H1 (cell line): ENCODE results near the gene SPDYE6. TPM values are rescaled to one million over a fixed set of nuclear protein-coding genes. Genes with fewer than 3 reads are reported as not detected.

Source experiments
- CTCF ChIA-PET: fragments of 300-600 bp; sonication (Branson Sonifier 250); formaldehyde crosslinking; loops from one replicate; lab custom pipeline; 2021; ENCODE audit not compliant: partially characterized antibody; lab: Charles Lee
- POLR2A ChIA-PET: fragments of 300-600 bp; sonication (Branson Sonifier 250); formaldehyde crosslinking; loops from one replicate; lab custom pipeline; 2021; ENCODE audit warnings: inconsistent platforms; ENCODE audit not compliant: partially characterized antibody; lab: Charles Lee
- DNase-seq, 2 experiments: peaks; one replicate each; pipeline versions ENCODE4 v3.0.0 to v3.0.0-alpha.2; 2010 to 2022; ENCODE audit warnings: low spot score in 2 of 2, low read depth in 1 of 2, mixed read lengths in 1 of 2
- FAIRE-seq: peaks from 2 replicates; lab custom pipeline; 2011; peaks lifted over from hg19 to GRCh38; lab: Jason Lieb, UNC
- H2AFZ ChIP-seq: 2 replicates; pipeline ENCODE4 v1.8.1; 2012; ENCODE audit warnings: low read length, inconsistent platforms
- H2AK5ac ChIP-seq: 2 replicates; pipeline ENCODE4 v1.6.1; 2013; ENCODE audit warnings: low read depth, low read length
- H2BK120ac ChIP-seq: replicated peaks from 2 replicates; pipeline ENCODE3; 2013; ENCODE audit warnings: low read depth, low read length, inconsistent platforms
- H2BK12ac ChIP-seq: 2 replicates; pipeline ENCODE4 v1.6.1; 2013; ENCODE audit warnings: low read depth, low read length
- H2BK15ac ChIP-seq: 2 replicates; pipeline ENCODE4 v1.6.1; 2013; ENCODE audit warnings: low read length
- H2BK20ac ChIP-seq: 2 replicates; pipeline ENCODE4 v1.6.1; 2013; ENCODE audit warnings: low read length
- H2BK5ac ChIP-seq: 2 replicates; pipeline ENCODE4 v1.6.1; 2013; ENCODE audit warnings: low read depth, low read length
- H3K14ac ChIP-seq: 2 replicates; pipeline ENCODE4 v1.6.1; 2013; ENCODE audit warnings: inconsistent platforms; ENCODE audit not compliant: insufficient read length
- H3K18ac ChIP-seq: 2 replicates; pipeline ENCODE4 v1.6.1; 2013; ENCODE audit warnings: low read length; ENCODE audit errors: extremely low read depth
- H3K23ac ChIP-seq: 2 replicates; pipeline ENCODE4 v1.6.1; 2013; ENCODE audit warnings: inconsistent platforms; ENCODE audit not compliant: insufficient read length
- H3K23me2 ChIP-seq: 2 replicates; pipeline ENCODE4 v1.6.1; 2013; ENCODE audit warnings: low read depth, low read length
- H3K27ac ChIP-seq: 2 replicates; pipeline ENCODE4 v1.6.1; 2011; ENCODE audit warnings: low read depth, low read length, inconsistent platforms
- H3K27me3 ChIP-seq, 4 experiments: replicated peaks in 1 of 4; 1 replicate in 1 of 4; 2 replicates in 3 of 4; pipeline versions ENCODE4 v1.6.1 to v1.8.1; 2011 to 2013; ENCODE audit warnings: low read length in 3 of 4, mild to moderate bottlenecking in 3 of 4, inconsistent platforms in 2 of 4, mixed read lengths in 2 of 4, moderate library complexity in 1 of 4; ENCODE audit not compliant: control insufficient read depth in 3 of 4, insufficient read depth in 3 of 4; ENCODE audit errors: extremely low read depth in 1 of 4
- H3K36me3 ChIP-seq, 4 experiments: 2 replicates each; pipeline versions ENCODE4 v1.6.1 to v1.8.1; 2011 to 2013; ENCODE audit warnings: mild to moderate bottlenecking in 4 of 4, low read length in 3 of 4, moderate library complexity in 2 of 4, control low read depth in 1 of 4, inconsistent platforms in 1 of 4; ENCODE audit not compliant: insufficient read depth in 4 of 4, control insufficient read depth in 2 of 4
- H3K4ac ChIP-seq: replicated peaks from 2 replicates; pipeline ENCODE3; 2013; ENCODE audit warnings: low read length, low read depth, mixed read lengths, inconsistent platforms; ENCODE audit not compliant: insufficient read length
- H3K4me1 ChIP-seq, 4 experiments: replicated peaks in 1 of 4; 1 replicate in 1 of 4; 2 replicates in 3 of 4; pipeline versions ENCODE4 v1.6.1 to v1.8.1; 2011 to 2013; ENCODE audit warnings: low read length in 3 of 4, inconsistent platforms in 2 of 4, mixed read lengths in 1 of 4; ENCODE audit not compliant: insufficient read depth in 4 of 4, control insufficient read depth in 3 of 4
- H3K4me2 ChIP-seq, 2 experiments: 2 replicates each; pipeline versions ENCODE4 v1.6.1 to v1.8.1; 2011 to 2013; ENCODE audit warnings: low read depth in 2 of 2, low read length in 2 of 2, control low read depth in 1 of 2, inconsistent platforms in 1 of 2, mild to moderate bottlenecking in 1 of 2; ENCODE audit not compliant: insufficient read depth in 1 of 2
- H3K4me3 ChIP-seq, 4 experiments: fragments of 200-600, 300-600 bp in 1 of 4; sonication (generic), shearing (Covaris generic), sonication (Bioruptor Twin) in 1 of 4; 2 replicates each; pipeline versions ENCODE4 v1.5.1 to v1.8.1; 2011 to 2016; ENCODE audit warnings: low read length in 4 of 4, low read depth in 3 of 4, control low read depth in 2 of 4, inconsistent platforms in 2 of 4, mild to moderate bottlenecking in 2 of 4, mixed read lengths in 1 of 4, moderate library complexity in 1 of 4; ENCODE audit not compliant: insufficient read depth in 2 of 4; ENCODE audit errors: extremely low read depth in 1 of 4
- H3K56ac ChIP-seq: replicated peaks from 2 replicates; pipeline ENCODE3; 2013; ENCODE audit warnings: low read depth, mild to moderate bottlenecking, mixed read lengths, low read length, inconsistent platforms; ENCODE audit not compliant: insufficient read length
- H3K79me1 ChIP-seq: 2 replicates; pipeline ENCODE4 v1.6.1; 2013; ENCODE audit warnings: low read depth, low read length, control low read depth
- H3K79me2 ChIP-seq, 2 experiments: 2 replicates each; pipeline versions ENCODE4 v1.6.1 to v1.8.1; 2012 to 2013; ENCODE audit warnings: low read length in 2 of 2, mild to moderate bottlenecking in 2 of 2, inconsistent platforms in 1 of 2; ENCODE audit not compliant: insufficient read depth in 2 of 2, control insufficient read depth in 1 of 2
- H3K9ac ChIP-seq, 4 experiments: replicated peaks in 1 of 4; 1 replicate in 1 of 4; 2 replicates in 3 of 4; pipeline versions ENCODE4 v1.6.1 to v1.8.1; 2011 to 2013; ENCODE audit warnings: low read depth in 3 of 4, low read length in 3 of 4, control low read depth in 2 of 4, mild to moderate bottlenecking in 2 of 4, moderate library complexity in 2 of 4, inconsistent platforms in 1 of 4; ENCODE audit errors: extremely low read depth in 1 of 4
- H3K9me3 ChIP-seq, 2 experiments: 2 replicates each; pipeline versions ENCODE4 v1.6.1 to v1.8.1; 2012 to 2013; ENCODE audit warnings: mild to moderate bottlenecking in 2 of 2, moderate library complexity in 2 of 2, control low read depth in 1 of 2, inconsistent platforms in 1 of 2, low read depth in 1 of 2, low read length in 1 of 2, mixed read lengths in 1 of 2; ENCODE audit not compliant: insufficient read depth in 2 of 2
- H4K20me1 ChIP-seq, 2 experiments: replicated peaks in 1 of 2; 2 replicates each; pipeline versions ENCODE3 to v1.8.1; 2011 to 2013; ENCODE audit warnings: inconsistent platforms in 2 of 2, low read length in 2 of 2, mild to moderate bottlenecking in 1 of 2; ENCODE audit not compliant: insufficient read depth in 2 of 2, control insufficient read depth in 1 of 2
- H4K5ac ChIP-seq: 2 replicates; pipeline ENCODE4 v1.6.1; 2013; ENCODE audit warnings: low read length, low read depth, mixed read lengths, inconsistent platforms; ENCODE audit not compliant: insufficient read length
- H4K8ac ChIP-seq: 2 replicates; pipeline ENCODE4 v1.8.0; 2013; ENCODE audit warnings: mild to moderate bottlenecking, moderate library complexity, low read length, inconsistent platforms; ENCODE audit not compliant: insufficient read depth; ENCODE audit errors: extremely low read depth
- H4K91ac ChIP-seq: replicated peaks from 2 replicates; pipeline ENCODE3; 2013; ENCODE audit warnings: low read length, mixed read lengths, inconsistent platforms; ENCODE audit not compliant: insufficient read length
- ASH2L ChIP-seq: fragments of 200-600, 300-600 bp; sonication (generic); IDR thresholded peaks from one replicate; pipeline ENCODE4 v1.7.1; 2017; ENCODE audit warnings: low read length
- BCL11A ChIP-seq, 2 experiments: IDR thresholded peaks; one replicate each; pipeline ENCODE4 v1.6.1; 2011; ENCODE audit warnings: low read depth in 2 of 2, low read length in 2 of 2, mild to moderate bottlenecking in 2 of 2
- SUZ12 ChIP-seq: fragments of 200-600 bp; sonication (generic); IDR thresholded peaks from 2 replicates; pipeline ENCODE4 v1.6.1; 2012; ENCODE audit warnings: mild to moderate bottlenecking, inconsistent platforms, low read length, moderate library complexity, mixed read lengths
- WGBS, 2 experiments: shearing (Covaris generic) in 1 of 2; methylation state at CpG; one replicate each; pipeline versions ENCODE4 v1.1.6 to v1.1.7; 2013 to 2015; ENCODE audit warnings: low lambda C conversion rate in 2 of 2, mixed read lengths in 2 of 2, inconsistent platforms in 1 of 2, low coverage in 1 of 2, missing lambda C conversion rate in 1 of 2; ENCODE audit not compliant: insufficient replicate concordance in 2 of 2, insufficient coverage in 1 of 2, insufficient read length in 1 of 2; ENCODE audit errors: extremely low coverage in 1 of 2, missing lambda C conversion rate in 1 of 2; 5-methylcytosine and 5-hydroxymethylcytosine counted together
- polyA plus RNA-seq, 7 experiments: library from polyadenylated mRNA; depleted of rRNA in 3 of 7; stranded (reverse) in 5 of 7; unstranded in 2 of 7; fragments of >200 nt in 5 of 7; fragments of 200-250 nt in 2 of 7; gene quantifications; 1 replicate in 5 of 7; 2 replicates in 1 of 7; 4 replicates in 1 of 7; pipeline versions ENCODE4 v1.2.1 to v1.2.3, GENCODE V29; 2011 to 2013; ENCODE audit warnings: missing spikeins in 2 of 7, mixed read lengths in 2 of 7
- total RNA-seq: library from RNA; stranded (reverse); fragmentation: NEBNext Ultra II Directional; extraction: Animal tissue kit (Norgen Biotek cat#: 25700); gene quantifications from 2 replicates; pipeline ENCODE4 v1.2.1, GENCODE V29; 2021

SPDYE6 gene
- total and polyA plus RNA-seq, 2 of the 8 experiments (the other 6 are each of a cell fraction or from before 2014, with no cell fraction given), result not detected

DNA sequence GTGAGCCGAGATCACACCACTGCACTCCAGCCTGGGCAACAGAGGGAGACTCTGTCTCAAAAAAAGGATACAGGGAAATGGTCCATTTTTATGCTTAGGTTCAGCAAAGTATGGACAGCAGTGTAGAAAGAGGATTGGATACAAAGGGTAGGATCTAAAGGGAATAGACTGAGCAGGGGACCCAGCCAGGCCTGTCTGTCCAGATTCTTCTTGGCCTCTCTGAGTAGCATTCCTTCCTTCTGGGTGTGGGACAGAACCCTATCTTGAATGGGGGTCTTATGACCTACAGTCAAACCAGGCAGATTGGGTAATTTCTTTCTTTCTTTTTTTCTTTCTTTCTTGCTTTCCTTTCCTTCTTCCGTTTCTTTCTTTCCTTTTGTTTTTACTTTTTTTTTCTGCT, 43.9 kb downstream of the SPDYE6 start:
- no peaks in the 10 kb centered on the region for H3K27me3 ChIP-seq

More for the DNA sequence above, 43.9 kb downstream of the SPDYE6 start:
- no peak overlapping the region for H3K56ac ChIP-seq
- no peak overlapping the region for H3K14ac ChIP-seq
- CTCF ChIA-PET, result interaction anchor here (0.7 to 12.9 kb wide), 6 partner anchors 7 to 599 kb away, joined by 3 to 134 read pairs (median 3); no protein-coding TSS in a partner anchor
- no peak overlapping the region for H3K4me3 ChIP-seq
- H2BK20ac ChIP-seq, result no peak overlapping the region
- H2BK120ac ChIP-seq, result no peak overlapping the region
- H3K4me1 ChIP-seq, result peaks cover 2 to 6% (median 4%) of the 10 kb centered on the region in 4 experiments
- H2AFZ ChIP-seq, result no peak overlapping the region
- no peak overlapping the region for H3K4me2 ChIP-seq
- WGBS, 2 experiments, result 83% methylated on average over 2 of the region's 2 CpGs; no CpG with 5 or more reads in 1 of the 2 experiments
- H4K91ac ChIP-seq, result no peak overlapping the region
- no peaks in the 10 kb centered on the region; a peak in 1 of 4 replicates for H3K79me2 ChIP-seq
- H3K36me3 ChIP-seq, result peaks cover 2 to 5% (median 4%) of the 10 kb centered on the region in 4 experiments; a peak in 3 of 8 replicates
- DNase-seq (no peak), FAIRE-seq (no peak)
- H4K5ac ChIP-seq, result no peak overlapping the region
- no peak overlapping the region for H3K18ac ChIP-seq
- no peak overlapping the region for H2BK12ac ChIP-seq
- POLR2A ChIA-PET, result no interaction called here
- no peak overlapping the region for H3K23ac ChIP-seq
- TF ChIP-seq SUZ12 (no peak), BCL11A (IDR thresholded peaks at IDR 0.05; ENCODE audit: low read depth in 2 of 2, low read length in 2 of 2) (no peak), ASH2L (no peak)
- no peak overlapping the region for H4K8ac ChIP-seq
- H3K23me2 ChIP-seq, result no peaks in the 10 kb centered on the region
- H3K9ac ChIP-seq, result no peak overlapping the region
- no peaks in the 10 kb centered on the region for H3K9me3 ChIP-seq
- no peaks in the 10 kb centered on the region for H4K20me1 ChIP-seq
- H3K27ac ChIP-seq, result no peak overlapping the region
- H2AK5ac ChIP-seq, result no peak overlapping the region
- H3K79me1 ChIP-seq, result no peaks in the 10 kb centered on the region
- no peak overlapping the region for H2BK5ac ChIP-seq
- H2BK15ac ChIP-seq, result no peak overlapping the region
- no peak overlapping the region for H3K4ac ChIP-seq
